Stimulated activated CD4-positive, alpha-beta T cell treated with anti-CD3 and anti-CD28 coated beads, Interleukin-4, amount 100 ng/mL, for 24 hours (primary cell): Measurements from ENCODE around the gene DLGAP4.

Source experiments
- DNase-seq: peaks from one replicate; pipeline ENCODE4 v3.0.0-alpha.2; 2020

The DLGAP4 gene

GRCh38 chr20:36305602-36306551, at the start of gene DLGAP4:
Gene DLGAP4 (plus strand): TSS chr20:36306339. CDS start chr20:36431718, 125,379 bp downstream.
- no peak for DNase-seq

- DNase-seq, result no peak
These were observed 46.7 kb upstream of the DLGAP4 start for GRCh38 chr20:36259177-36260061.

- no peak for DNase-seq
These were observed 45.8 kb upstream of the DLGAP4 start for GRCh38 chr20:36260316-36260715.

GRCh38 chr20:36261389-36262105, 44.6 kb upstream of the DLGAP4 start:
- DNase-seq, result no peak

GRCh38 chr20:36262440-36262839, 43.7 kb upstream of the DLGAP4 start:
- no peak for DNase-seq

- no peak for DNase-seq
These were observed 41.5 kb upstream of the DLGAP4 start for GRCh38 chr20:36264426-36265246.

GRCh38 chr20:36266189-36266588, 40.0 kb upstream of the DLGAP4 start:
- no peak for DNase-seq

- DNase-seq, result no peak
These were observed 38.3 kb upstream of the DLGAP4 start for GRCh38 chr20:36267605-36268381.

GRCh38 chr20:36268440-36269342, 37.4 kb upstream of the DLGAP4 start:
- no peak for DNase-seq

GRCh38 chr20:36269507-36269906, 36.6 kb upstream of the DLGAP4 start:
- no peak for DNase-seq

GRCh38 chr20:36270744-36271638, 35.1 kb upstream of the DLGAP4 start:
- DNase-seq, result no peak

GRCh38 chr20:36271639-36272546, 34.2 kb upstream of the DLGAP4 start:
- no peak for DNase-seq

- no peak for DNase-seq
These were observed 33.5 kb upstream of the DLGAP4 start for GRCh38 chr20:36272547-36273220.

- DNase-seq, result no peak
These were observed 32.5 kb upstream of the DLGAP4 start for GRCh38 chr20:36273414-36274180.

GRCh38 chr20:36274181-36274841, 31.8 kb upstream of the DLGAP4 start:
- DNase-seq, result no peak

GRCh38 chr20:36275011-36275410, 31.1 kb upstream of the DLGAP4 start:
- no peak for DNase-seq
